Breast epithelium (tissue), 3 donors: ENCODE data around the gene GMDS.

Experiments used
- CTCF ChIP-seq, 3 donors: fragments of 450-650 bp; IDR thresholded peaks; one replicate each; pipeline ENCODE4 v1.5.1; 2016 to 2017; ENCODE audit warnings: antibody characterized with exemption in 3 of 3, mild to moderate bottlenecking in 3 of 3, moderate library complexity in 3 of 3
- POLR2A ChIP-seq: fragments of 450-650 bp; IDR thresholded peaks from one replicate; pipeline ENCODE4 v1.6.1; 2016; ENCODE audit warnings: antibody characterized with exemption, mild to moderate bottlenecking, moderate library complexity

GRCh38 chr6:2226775-2227174 lies 18.6 kb downstream of the GMDS start:
- no peak for TF ChIP-seq CTCF (IDR thresholded peaks at IDR 0.05)
- TF ChIP-seq POLR2A: no peak
